Measurements from ENCODE around the gene COL4A4.

DNA sequence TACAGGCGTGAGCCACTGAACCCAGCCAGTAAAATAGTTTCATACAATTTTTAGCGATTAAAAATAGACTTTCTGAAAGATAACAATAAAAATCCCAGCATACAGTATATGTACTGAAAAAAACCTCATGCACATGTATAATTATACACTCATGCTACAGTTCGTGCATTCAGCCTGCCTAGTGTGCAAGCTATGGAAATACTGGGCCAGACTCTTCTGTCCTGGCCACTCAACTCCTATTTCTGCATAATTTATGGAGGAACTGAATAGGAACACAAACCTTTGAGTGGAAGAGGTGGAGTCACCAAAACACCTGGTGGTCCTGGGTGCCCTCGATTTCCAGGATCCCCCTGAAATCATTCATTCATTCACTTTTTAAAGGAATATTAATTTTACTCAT, 64.7 kb downstream of the COL4A4 start:
- TF ChIP-seq, protein P1, sequence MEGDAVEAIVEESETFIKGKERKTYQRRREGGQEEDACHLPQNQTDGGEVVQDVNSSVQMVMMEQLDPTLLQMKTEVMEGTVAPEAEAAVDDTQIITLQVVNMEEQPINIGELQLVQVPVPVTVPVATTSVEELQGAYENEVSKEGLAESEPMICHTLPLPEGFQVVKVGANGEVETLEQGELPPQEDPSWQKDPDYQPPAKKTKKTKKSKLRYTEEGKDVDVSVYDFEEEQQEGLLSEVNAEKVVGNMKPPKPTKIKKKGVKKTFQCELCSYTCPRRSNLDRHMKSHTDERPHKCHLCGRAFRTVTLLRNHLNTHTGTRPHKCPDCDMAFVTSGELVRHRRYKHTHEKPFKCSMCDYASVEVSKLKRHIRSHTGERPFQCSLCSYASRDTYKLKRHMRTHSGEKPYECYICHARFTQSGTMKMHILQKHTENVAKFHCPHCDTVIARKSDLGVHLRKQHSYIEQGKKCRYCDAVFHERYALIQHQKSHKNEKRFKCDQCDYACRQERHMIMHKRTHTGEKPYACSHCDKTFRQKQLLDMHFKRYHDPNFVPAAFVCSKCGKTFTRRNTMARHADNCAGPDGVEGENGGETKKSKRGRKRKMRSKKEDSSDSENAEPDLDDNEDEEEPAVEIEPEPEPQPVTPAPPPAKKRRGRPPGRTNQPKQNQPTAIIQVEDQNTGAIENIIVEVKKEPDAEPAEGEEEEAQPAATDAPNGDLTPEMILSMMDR (IDR thresholded peaks at IDR 0.05), result no peak
- TF ChIP-seq EP300 (IDR thresholded peaks at IDR 0.05; ENCODE audit: low read depth) (no peak), POLR2A (IDR thresholded peaks at IDR 0.05) (no peak)

All from transverse colon (tissue), 3 donors.